ENCODE measurements around the gene DLL1.

Gene DLL1

DNA sequence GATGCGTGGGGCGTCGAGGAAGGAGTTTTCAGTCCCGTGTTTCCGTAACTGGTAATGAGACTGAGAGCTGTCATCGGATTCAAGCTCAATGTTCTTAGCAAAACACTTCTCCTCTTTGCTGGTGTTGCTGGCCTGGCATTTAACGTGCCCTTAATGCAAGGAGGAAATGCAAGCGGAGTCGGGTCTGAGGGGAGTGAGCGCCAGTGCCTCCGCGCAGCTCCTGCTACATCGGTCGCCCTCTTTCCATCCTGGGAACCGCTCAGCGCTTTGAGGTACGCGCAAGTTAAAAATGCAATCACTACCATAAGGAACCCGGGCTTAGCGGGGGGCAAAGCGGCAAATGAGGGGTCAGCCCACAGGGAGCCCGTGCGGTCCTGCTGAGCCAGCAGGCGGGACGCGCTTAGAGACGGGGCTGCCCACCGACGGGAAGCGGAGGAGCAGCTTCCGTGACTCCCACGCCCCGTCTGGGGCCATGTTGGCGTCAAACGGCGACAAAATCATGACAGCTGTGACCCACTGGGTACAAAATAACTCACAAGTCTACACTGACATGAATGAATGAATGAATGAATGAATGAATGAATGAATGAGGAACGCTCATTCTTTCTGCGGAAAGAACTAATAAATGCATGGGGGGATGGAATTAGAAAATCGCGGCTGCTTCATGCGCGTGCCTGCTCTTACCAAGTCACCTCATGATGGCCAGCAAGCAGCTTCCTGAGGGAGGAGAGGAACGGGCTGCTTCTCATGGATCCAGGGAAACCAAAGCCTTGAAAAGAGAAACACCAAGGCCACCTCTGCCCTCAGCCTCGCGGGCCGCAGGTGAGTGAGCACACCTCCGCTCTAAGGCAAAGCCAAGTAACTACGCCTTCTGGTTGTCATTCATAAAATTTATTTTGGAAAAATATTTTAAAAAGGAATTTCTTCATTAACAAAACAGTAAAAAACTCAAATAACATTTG is 9.3 kb downstream of the DLL1 start:
- no peak for DNase-seq (ENCODE audit: low spot score)

DNA sequence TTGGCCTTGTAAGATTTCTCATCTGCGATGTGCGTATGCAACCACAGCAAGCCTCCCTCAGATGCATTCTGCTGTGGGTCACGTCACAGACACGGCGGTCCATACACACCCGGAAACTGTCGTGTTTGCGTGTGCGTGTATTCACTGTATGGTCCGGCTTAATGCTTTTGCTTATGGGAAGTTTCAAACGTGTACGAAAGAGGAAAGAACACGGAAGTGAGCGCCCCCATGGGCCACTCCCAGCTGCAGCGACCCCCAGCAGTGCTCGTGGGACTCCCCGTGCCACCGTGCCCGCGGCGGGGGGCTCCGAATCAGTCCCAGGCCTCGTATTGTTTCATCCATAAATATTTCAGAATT is 10.2 kb downstream of the DLL1 start:
- DNase-seq (ENCODE audit: low spot score) = no peak

DNA sequence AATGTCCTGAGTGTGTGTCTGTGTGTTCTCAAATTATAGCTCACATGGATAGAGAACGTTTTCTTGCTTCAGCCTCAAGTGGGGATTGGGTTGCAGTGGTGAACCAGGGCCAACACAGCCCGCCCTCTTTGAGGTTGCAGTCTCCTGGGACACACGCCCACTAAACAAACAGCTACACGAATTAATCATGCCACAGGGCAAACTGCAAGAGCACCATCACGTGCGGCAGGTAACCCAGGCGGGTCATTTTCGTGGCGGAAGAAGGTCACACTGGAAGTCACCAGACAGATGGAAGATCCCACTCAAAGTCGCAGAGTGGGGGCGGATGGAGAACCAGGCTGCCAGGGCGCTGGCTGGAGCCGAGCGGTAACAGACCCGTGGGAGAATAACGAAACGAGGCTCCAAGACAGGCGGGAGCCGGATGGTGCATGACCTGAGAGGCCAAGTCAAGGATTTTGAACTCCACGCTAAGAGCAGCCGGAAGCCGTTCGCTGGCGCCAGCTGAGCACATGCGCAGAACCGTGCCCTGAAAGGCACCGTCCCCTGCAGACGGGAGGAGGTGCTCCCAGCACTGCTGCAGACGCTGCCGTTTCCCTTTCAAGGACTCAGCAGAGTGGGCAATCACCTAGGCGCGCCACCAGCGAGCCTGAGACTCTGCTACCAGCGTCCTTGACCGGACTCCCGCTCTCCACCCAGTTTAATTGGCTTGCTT is 10.7 kb downstream of the DLL1 start:
- DNase-seq (ENCODE audit: low spot score) = no peak

DNA sequence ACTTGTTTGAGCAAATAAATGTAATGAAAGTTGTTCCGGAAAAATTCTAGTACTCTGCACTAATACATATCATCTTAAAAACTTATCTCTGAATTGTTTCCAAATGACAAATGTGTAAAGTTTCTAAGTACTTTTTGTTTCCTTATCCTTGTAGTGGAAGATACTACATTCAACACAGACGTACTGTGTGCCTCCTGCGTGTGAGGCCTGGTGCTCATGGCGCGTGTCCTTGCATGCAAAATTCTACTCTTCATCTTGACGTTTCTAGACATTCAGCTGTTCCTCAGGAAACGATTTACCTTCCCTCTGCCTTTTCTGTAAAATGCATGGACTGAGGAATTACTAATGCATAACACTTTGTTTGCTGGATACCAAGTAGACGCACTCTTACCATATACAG is 11.5 kb downstream of the DLL1 start:
- DNase-seq (ENCODE audit: low spot score) = no peak

DNA sequence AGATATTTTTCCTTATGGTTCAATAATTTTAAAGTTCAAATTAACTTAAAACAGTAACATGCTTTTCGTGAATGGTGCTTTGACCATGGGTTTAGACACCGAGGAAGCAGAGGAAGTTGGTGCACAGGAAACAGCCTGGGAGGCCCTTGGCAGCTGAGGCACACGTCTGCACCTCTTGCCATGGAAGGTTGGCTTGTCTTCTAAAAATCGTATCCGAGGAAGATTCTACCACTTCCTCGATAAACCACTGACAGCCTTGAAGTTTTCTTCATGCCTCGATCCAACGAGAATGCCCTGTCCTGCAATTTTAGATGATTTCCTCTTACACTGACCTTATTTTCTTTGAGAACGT is 12.2 kb downstream of the DLL1 start:
- no peak for DNase-seq (ENCODE audit: low spot score)

DNA sequence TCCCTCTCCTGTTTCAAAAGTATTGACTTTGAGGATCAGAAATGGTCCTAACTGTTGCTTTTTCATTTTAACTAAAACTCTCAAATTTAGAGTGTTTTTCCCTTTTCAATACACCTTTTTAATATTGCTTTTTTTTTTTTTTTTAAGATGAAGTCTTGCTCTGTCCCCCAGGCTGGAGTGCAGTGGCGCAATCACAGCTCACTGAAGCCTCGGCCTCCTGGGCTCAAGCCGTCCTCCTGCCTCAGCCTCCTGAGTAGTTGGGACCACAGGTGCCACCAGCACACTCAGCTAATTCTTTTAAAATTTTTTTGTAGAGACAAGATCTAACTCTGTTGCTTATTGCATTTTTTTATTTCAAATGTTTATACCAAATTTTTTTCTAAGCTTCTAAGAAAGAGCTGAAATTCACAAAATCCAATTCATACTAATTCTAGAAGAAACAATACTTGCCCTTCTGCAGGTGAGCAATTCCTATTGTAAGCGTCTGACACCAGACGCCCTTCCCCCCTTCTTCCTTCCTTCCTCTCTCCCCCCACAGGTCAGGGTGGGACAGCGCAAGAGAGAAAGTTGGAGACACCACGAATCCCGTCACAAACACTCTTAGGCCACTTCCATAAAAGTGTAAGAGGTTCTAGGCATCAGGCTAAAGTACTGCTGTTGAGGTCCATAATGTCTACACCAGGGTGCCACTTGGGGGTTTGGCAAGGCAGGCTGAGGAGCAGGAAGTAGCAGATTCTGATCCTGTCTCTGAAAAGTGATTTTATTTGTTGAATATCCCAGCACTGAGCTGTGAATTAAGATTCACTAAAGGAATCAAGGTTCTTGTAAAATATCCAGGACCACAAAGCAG is 12.8 kb downstream of the DLL1 start:
- no peak for DNase-seq (ENCODE audit: low spot score)

DNA sequence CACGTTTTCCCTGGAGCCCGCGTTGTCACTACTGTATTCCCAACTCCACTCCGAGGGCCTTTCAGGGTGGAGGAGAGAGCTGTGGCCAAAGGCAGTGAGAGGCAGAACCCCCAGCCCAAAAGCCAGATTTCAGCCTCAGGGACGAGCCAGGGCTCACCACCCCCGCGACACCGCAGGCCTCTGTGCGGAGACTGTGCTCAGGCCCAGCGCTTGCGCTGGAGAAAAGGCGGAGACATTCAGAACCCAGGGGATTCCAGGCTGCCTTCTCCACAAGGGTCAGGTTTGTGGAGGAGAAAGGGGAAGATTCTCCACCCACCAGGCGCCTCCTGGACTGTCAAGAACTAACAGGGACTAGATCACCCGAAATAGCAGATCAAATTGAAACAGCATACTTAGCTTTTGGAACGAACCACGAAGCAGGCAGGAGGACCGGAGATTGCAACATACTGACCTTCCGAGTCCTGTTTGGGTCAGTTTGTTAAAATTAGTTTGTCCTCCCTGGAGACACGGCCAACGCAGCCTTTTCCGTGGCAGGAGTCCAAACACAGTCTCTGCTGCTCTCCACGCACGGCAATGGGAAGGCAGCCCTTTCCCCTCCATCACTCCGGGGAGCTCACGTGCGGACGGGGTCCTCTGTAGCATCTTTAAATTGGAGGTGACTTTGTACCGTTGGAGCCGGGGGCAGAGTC is 14.4 kb downstream of the DLL1 start:
- no peak for DNase-seq (ENCODE audit: low spot score)

DNA sequence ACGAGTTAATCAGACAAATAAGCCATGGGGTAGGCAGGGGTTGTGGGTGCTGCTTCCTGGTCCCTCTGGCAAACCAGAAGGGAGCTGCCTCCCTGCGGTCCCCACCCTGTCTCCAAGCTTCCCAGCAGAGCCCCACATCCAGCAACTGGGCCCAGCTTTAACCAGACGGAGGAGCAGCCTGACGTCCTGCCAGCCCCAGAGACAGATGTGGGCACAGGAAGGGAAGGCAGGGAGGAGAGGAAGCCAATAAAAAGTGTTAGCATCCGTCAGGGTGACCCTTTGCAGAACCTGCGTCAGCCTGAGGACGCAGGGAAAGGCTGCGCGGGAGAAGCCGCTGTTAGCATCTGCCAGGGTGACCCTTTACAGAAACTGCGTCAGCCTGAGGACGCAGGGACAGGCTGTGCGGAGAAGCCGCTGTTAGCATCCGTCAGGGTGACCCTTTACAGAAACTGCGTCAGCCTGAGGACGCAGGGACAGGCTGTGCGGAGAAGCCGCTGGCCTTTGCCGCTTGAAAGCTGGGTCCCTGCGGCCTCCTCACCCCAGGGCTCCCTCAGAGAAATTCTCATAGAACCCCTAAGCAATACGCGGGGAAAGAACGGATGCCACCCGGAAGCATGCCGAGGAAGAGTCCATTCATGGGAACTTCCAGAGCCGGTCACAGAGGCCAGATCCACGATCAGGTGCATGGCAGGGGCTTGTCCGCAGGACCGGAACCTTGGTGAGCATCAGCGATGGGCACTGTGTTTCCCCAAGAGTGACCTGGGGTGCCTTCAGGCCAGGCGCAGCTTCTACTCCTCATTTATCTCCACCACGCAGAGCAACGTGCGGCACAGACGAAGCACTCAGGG is 15.9 kb downstream of the DLL1 start:
- DNase-seq (ENCODE audit: low spot score) = no peak

DNA sequence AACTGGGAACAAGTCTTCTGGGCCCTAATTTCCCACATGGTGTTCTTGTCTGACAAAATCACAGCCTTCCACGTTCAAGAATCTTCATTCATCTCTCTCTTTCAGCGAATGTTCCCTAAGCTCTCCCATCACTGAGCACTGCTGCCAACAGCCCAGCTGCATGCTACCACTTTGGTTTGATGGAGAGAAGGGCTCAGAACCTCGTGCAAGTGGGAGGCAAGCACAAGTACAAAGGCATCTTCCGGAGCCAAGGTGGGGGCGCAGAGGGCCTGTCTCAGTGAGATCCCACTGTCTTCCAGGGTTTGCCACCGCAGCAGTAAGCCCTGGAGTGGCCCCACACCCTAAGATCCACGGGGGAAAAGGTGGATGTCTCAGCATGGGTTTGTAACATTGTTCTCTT is 17.2 kb downstream of the DLL1 start:
- no peak for DNase-seq (ENCODE audit: low spot score)

DNA sequence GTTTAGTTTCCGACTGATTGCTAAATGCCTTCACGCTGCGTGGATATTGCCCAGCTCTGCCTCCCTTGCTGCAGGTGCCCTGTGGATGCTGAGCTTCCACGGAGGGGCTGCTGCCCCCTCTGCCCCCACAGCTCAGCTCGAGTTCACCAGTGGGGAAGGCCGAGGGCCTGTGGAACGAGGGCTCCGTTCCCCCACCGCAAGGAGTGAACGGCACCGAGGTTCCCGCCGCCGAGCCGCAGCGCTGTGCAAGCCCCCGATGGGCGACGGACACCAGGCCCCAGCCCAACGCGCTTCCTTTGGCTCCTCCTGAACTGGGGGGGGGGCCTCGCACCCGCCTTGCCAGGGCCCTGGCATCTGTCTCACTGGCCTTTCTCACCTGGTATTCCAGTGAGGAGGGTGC is 17.7 kb downstream of the DLL1 start:
- DNase-seq (ENCODE audit: low spot score) = no peak

DNA sequence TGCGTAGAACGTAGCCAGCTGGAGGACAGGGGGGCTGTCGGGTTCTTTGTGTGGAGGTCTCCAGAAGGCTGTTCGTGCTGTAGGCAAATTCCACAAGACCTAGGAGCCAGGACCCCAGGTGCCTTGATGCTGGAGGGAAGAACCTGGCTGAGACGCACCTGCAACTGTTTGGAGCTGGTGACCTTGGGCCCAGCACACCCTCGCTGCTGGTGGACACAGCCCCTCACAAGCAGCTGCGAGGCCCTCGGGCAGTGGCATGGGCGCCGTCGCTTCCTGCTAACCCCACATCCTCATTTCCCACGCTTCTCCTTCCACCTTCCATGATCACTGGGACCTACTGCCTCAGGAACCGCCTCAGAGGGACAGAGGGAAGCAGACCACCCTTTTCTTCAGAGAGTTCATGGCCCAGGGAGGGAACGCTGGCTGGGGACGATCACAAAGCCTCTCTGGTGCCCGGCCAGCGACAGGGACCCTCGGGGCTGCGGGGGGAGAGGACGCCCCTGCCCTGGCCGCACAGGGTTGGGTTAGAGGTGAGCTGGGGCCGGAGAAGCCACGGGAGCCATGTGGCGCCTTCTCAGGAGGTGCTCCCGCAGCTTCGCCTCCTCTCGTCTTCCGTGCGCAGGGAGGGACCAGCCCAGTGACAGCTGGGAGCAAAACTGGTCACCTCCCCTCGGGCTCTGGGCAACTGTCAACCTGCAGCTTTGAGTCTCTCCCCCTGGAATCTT is 18.4 kb downstream of the DLL1 start:
- DNase-seq (ENCODE audit: low spot score) = no peak

DNA sequence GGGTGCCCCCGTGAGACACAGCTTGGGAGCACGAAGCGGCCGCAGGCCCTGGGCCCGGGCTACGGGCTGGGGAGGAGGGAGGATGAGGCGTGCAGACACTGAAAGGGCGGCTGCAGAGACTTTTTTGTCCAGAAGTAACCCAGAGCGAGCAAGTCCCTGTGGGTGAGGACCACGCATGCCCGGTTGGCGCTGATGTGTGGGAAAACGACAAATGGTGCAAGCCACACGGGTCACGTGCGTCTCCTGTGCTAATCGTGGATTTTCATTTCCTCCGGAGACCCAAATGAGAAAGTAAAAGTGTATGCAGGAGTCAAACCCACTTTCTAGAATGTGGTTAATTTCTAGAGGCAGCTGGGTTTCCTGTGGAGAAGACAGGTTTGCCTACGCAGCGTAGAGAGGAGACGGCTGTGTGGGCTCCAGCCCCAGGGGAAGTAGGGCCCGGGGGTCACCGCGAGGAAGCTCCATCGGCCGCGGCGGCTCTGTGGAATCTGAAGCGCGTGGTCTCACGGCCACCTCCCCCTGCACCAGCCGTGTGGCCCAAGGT is 19.0 kb downstream of the DLL1 start:
- DNase-seq (ENCODE audit: low spot score) = no peak

DNA sequence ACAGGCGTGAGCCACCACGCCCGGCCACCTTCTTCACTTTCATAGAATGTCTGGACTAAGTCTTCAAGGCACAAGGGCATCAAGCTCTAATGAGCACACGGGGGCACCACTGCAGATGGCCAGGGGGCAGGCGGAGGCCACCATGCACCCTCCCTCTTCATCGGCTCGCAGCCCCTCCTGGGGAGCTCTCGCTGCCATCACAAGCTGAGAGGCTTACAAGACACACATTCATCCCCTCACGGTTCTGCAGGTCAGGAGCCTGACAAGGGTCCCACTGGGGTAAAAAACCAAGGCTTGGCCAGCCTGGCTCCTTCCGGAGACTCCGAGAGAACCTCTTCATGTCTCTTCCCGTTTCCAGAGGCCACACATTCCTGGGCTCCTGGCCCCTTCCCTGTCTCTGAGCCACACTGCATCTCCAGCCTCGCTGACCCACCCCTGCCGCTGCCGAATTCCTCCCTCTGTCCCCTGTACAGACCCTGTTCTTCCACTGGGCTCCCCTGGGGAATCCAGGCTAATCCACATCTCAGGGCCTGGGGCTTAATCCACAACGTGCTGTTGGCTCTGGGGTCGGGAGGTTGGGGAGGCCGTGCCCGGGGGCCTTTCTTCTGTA is 19.8 kb downstream of the DLL1 start:
- no peak for DNase-seq (ENCODE audit: low spot score)

DNA sequence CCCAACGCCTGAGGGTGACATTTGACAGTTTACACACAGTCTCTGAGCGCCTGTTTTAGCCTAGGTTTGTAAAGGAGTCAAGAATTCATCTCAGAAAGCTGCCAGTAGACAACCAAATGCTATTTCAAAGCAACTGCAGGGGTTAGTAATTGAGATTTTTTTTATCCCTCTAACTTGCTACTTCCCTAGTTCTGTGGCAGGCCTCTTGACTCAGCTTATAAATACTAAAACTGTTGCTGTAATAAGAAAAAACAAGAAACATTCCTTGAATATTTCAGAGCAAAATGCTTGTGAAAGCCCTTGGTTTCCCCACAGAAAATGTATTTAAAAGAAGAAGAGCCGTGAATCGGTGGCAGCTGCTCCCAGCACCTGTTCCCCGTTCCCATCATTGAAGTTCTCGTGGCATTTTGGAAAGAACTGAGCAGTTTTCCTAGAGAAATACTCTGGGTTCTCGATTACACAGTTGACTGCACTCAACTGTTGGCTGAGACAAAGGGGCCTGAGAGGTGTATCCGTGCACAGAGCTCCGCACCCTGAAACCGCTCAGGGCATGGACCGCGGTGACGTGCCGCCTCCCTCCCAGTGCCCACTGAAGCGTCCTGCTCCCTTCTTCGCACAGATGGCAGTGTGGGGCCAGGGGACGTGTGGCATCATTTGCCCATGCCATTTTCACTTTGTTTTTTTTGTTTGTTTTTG is 20.9 kb downstream of the DLL1 start:
- no peak for DNase-seq (ENCODE audit: low spot score)

DNA sequence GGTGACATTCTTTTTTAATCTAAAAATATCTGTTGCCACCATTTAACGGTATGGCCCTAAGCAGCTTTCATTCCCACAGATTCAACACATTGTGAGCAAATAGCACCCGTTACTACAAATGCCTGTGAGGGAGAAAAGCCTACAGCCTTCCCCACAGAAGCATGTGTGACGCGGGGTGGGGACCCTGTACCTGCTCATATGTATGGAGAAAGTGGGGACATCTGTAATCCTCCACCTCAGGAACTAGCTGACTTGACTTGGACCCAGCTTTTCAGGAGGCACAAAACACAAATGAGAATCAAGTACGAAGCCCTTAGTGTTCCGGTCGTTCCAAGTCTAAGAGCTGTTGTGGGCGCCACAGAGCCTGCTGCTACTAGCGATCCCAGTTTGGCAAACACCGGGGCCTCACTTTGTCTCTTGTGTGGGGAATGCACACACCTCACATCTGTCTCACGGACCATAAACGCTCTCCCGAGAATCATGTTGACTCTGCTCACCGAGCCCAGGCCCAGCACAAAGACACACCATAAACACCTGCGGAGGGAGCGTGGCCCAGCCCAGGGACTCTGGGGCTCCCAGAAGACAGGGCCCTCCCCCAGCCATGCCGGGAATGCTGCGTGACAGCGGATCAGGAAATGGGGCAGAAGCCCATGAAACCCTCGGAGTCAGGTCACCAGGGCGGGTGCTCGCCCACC is 21.6 kb downstream of the DLL1 start:
- DNase-seq (ENCODE audit: low spot score) = no peak

DNA sequence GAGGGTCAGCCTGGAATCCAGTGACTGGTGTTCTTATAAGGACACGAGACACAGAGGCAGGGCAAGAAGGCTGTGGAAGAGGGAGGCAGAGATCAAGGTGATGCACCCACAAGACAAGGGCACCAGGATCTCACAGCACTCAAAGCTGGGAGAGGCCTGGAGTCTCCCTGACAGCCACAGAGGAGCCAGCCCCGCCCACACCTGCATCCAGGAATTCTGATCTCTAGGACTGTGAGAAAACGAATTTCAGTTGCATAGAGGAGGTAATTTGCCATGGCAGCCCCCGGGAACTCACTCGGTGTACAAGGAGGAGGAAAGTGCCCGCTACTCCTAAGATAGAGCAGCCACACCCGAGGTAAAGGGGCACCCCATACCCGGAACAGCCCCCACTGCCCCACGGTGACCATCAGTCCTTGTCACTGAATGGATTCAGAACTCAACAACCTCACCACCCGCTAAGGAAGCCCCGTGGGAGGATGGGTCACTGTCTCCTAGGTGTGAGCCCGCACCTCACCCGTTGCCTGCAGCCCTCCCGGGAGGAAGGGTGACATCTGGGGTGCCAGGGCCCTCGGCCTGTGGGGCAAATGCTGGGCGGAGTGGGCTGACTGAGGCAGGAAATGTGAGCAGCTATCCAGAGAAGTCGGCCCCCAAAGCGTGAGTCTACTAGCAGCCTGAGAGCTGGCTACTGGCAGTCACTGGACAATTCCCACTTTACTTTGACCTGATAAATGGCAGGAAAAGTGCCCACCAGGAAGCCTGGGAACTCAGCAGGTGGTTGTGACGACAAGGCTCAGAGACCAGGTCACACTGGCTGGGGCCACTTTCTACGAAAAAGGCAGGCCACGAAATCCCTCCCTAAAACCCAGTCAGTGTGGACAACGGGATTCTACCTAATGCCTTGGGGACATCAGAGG is 22.4 kb downstream of the DLL1 start:
- DNase-seq (ENCODE audit: low spot score) = no peak

DNA sequence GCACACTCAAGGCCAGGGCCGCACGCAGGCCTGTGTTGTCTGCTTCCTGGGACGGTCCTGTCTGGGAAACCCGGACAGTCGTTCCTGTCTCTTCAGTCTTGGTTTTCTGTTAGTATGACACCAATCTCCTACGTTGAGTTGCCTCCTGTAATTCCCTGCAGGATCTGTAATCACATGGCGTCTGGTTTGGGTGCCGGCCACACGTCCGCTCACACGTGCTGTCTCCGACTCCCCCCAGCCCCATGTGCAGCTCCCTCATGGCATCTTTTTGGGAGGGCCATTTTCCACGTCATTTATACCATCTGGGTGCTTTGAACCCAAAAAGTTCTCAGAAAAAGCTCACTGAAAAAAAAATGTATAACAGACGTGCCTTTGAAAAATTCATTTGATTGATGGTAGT is 23.2 kb downstream of the DLL1 start:
- no peak for DNase-seq (ENCODE audit: low spot score)
